ENCODE results near the gene SCG3.
"Not testable (repeated sequence)": the region's sequence is repeated elsewhere in the genome, so short reads cannot be mapped to it uniquely, and the experiment has no call there.

Gene SCG3

GRCh38 chr15:51642696-51643095 is 38.6 kb upstream of the SCG3 start:
- Histone ChIP-seq H3K4me3 (ENCODE audit: low read depth, low read length, poor library complexity, severe bottlenecking) (no peak overlapping the region), H3K9me2 (ENCODE audit: low read depth, low read length) (no peaks in the 10 kb centered on the region), H3K36me3 (ENCODE audit: insufficient read depth, low read length) (no peaks in the 10 kb centered on the region), H3K27ac (ENCODE audit: low read depth, low read length, poor library complexity, severe bottlenecking) (no peak overlapping the region), H3K79me2 (ENCODE audit: insufficient read depth, low read length) (no peaks in the 10 kb centered on the region), H3K9me3 (ENCODE audit: low read length) (no peaks in the 10 kb centered on the region), H4K20me1 (ENCODE audit: insufficient read depth, low read length) (no peaks in the 10 kb centered on the region), H2AFZ (ENCODE audit: low read length) (no peak overlapping the region), H3K27me3 (ENCODE audit: insufficient read depth, low read length) (no peaks in the 10 kb centered on the region), H3K9ac (ENCODE audit: low read length) (no peak overlapping the region), H3K4me2 (ENCODE audit: low read length) (no peak overlapping the region), H3F3A (ENCODE audit: insufficient read depth, low read length) (no peaks in the 10 kb centered on the region), H3K4me1 (ENCODE audit: insufficient read depth, low read length, severe bottlenecking) (no peaks in the 10 kb centered on the region)
- TF ChIP-seq CTCF (IDR thresholded peaks at IDR 0.05; ENCODE audit: low read length): no peak
- no peak for TF ChIP-seq EZH2 (IDR thresholded peaks at IDR 0.05; ENCODE audit: borderline replicate concordance, low read length)

GRCh38 chr15:51647128-51647562 is 34.2 kb upstream of the SCG3 start:
- Histone ChIP-seq H2AFZ (ENCODE audit: low read length) (no peak overlapping the region), H3K9me2 (ENCODE audit: low read depth, low read length) (no peaks in the 10 kb centered on the region), H3K36me3 (ENCODE audit: insufficient read depth, low read length) (no peaks in the 10 kb centered on the region), H3F3A (ENCODE audit: insufficient read depth, low read length) (no peaks in the 10 kb centered on the region), H4K20me1 (ENCODE audit: insufficient read depth, low read length) (no peaks in the 10 kb centered on the region), H3K9ac (ENCODE audit: low read length) (no peak overlapping the region), H3K9me3 (ENCODE audit: low read length) (no peaks in the 10 kb centered on the region), H3K4me2 (ENCODE audit: low read length) (no peak overlapping the region), H3K27me3 (ENCODE audit: insufficient read depth, low read length) (no peaks in the 10 kb centered on the region), H3K4me1 (ENCODE audit: insufficient read depth, low read length, severe bottlenecking) (no peaks in the 10 kb centered on the region), H3K4me3 (ENCODE audit: low read depth, low read length, poor library complexity, severe bottlenecking) (no peak overlapping the region), H3K79me2 (ENCODE audit: insufficient read depth, low read length) (no peaks in the 10 kb centered on the region), H3K27ac (ENCODE audit: low read depth, low read length, poor library complexity, severe bottlenecking) (no peak overlapping the region)
- no peak for TF ChIP-seq EZH2 (IDR thresholded peaks at IDR 0.05; ENCODE audit: borderline replicate concordance, low read length)
- TF ChIP-seq CTCF (IDR thresholded peaks at IDR 0.05; ENCODE audit: low read length): no peak

GRCh38 chr15:51648101-51648500 is 33.2 kb upstream of the SCG3 start:
- not testable (repeated sequence) for H3K9me2 ChIP-seq (ENCODE audit: low read depth, low read length); H3K4me1 ChIP-seq (ENCODE audit: insufficient read depth, low read length, severe bottlenecking); H4K20me1 ChIP-seq (ENCODE audit: insufficient read depth, low read length); H3K36me3 ChIP-seq (ENCODE audit: insufficient read depth, low read length); H3K9ac ChIP-seq (ENCODE audit: low read length); H2AFZ ChIP-seq (ENCODE audit: low read length); H3K27me3 ChIP-seq (ENCODE audit: insufficient read depth, low read length); H3F3A ChIP-seq (ENCODE audit: insufficient read depth, low read length); H3K4me3 ChIP-seq (ENCODE audit: low read depth, low read length, poor library complexity, severe bottlenecking); H3K79me2 ChIP-seq (ENCODE audit: insufficient read depth, low read length); H3K9me3 ChIP-seq (ENCODE audit: low read length); H3K4me2 ChIP-seq (ENCODE audit: low read length); H3K27ac ChIP-seq (ENCODE audit: low read depth, low read length, poor library complexity, severe bottlenecking)

GRCh38 chr15:51648643-51649042 is 32.7 kb upstream of the SCG3 start:
- not testable (repeated sequence) for H3K27me3 ChIP-seq (ENCODE audit: insufficient read depth, low read length)

More at GRCh38 chr15:51648643-51649042, 32.7 kb upstream of the SCG3 start:
- not testable (repeated sequence) for H3K36me3 ChIP-seq (ENCODE audit: insufficient read depth, low read length); H2AFZ ChIP-seq (ENCODE audit: low read length); H3K4me3 ChIP-seq (ENCODE audit: low read depth, low read length, poor library complexity, severe bottlenecking); H3K4me1 ChIP-seq (ENCODE audit: insufficient read depth, low read length, severe bottlenecking); H4K20me1 ChIP-seq (ENCODE audit: insufficient read depth, low read length); H3F3A ChIP-seq (ENCODE audit: insufficient read depth, low read length); H3K79me2 ChIP-seq (ENCODE audit: insufficient read depth, low read length); H3K9me3 ChIP-seq (ENCODE audit: low read length); H3K9me2 ChIP-seq (ENCODE audit: low read depth, low read length); H3K4me2 ChIP-seq (ENCODE audit: low read length); H3K27ac ChIP-seq (ENCODE audit: low read depth, low read length, poor library complexity, severe bottlenecking); H3K9ac ChIP-seq (ENCODE audit: low read length)
